NK-92 (cell line): ENCODE data around the gene STAMBP.
"Not testable (repeated sequence)": the region's sequence is repeated elsewhere in the genome, so short reads cannot be mapped to it uniquely, and the experiment has no call there.

Source experiments
- DNase-seq: peaks from one replicate; lab custom pipeline; 2025; ENCODE audit not compliant: unreplicated experiment; lab: John Stamatoyannopoulos, UW

The STAMBP gene

GRCh38 chr2:73828818-73829570 lies at the start of gene STAMBP:
Gene STAMBP (plus strand): TSS chr2:73828961. CDS start chr2:73830857, 1,896 bp downstream.
- peak; percentile 37 for DNase-seq

DNA sequence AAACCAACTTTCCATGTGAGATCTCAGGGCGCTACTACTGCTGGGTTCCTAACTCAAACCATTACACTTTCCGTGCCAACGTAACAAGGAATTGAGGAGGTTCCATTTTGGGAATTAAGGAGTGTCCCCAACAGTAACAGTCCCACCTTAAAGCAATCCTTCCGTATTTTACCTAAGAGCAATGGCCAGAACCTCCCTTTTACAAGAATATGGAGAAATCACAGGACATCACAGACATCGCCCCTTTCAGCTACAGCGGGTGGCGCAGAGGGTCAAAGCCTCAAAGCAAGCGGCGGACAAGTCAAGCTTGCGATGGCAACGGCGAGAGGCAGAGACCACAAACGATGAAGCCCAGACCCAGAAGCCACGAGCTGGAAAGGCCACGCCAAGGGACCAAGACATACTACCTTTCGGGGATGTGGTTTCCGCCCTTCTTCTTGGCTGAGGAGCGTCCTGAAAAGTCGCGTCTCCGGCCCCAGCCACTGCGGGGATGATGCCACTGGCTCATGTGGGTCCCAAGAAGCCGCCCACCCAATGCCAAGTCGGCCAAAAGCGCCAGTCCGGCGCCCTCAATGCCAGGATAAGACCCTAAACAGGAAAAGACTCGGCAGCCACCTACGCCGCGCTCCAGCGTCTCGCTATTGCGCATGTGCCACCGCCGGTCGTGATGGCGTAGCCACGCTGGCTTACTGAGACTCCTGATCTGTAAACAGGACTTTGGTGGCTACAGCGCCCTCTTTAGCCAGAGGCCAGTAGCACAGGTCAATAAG lies 49.1 kb upstream of the STAMBP start, which contains the start of gene DUSP11:
DUSP11 (minus strand) TSS at position 637 of the 770 bp plus-strand sequence; CDS start at position 508, 129 bp downstream.
- DNase-seq, result peak; percentile 74

- no peak for DNase-seq
Observed at GRCh38 chr2:73780237-73780582, 48.6 kb upstream of the STAMBP start.

DNA sequence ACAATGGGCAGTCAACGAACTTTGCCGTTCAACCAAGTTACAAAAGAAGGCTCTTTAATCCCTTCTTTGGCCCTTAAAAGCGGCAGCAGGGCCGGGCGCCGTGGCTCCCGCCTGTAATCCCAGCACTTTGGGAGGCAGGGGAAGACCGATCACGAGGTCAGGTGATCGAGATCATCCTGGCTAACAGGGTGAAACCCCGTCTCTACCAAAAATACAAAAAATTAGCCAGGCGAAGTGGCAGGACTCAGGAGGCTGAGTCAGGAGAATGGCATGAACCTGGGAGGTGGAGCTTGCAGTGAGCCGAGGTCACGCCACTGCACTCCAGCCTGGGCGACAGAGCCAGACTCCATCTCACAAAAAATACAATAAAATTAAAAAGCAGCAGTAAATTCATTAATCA lies 45.4 kb upstream of the STAMBP start:
- DNase-seq, result not testable (repeated sequence)

GRCh38 chr2:73783883-73784282 lies 44.9 kb upstream of the STAMBP start, which contains the start of gene C2orf78:
Gene C2orf78 (plus strand): TSS chr2:73784183. CDS start chr2:73784310, 127 bp downstream.
- not testable (repeated sequence) for DNase-seq

GRCh38 chr2:73811878-73812277 lies 16.9 kb upstream of the STAMBP start:
- no peak for DNase-seq

- DNase-seq, result no peak
Observed at GRCh38 chr2:73812635-73813034, 16.1 kb upstream of the STAMBP start.

DNA sequence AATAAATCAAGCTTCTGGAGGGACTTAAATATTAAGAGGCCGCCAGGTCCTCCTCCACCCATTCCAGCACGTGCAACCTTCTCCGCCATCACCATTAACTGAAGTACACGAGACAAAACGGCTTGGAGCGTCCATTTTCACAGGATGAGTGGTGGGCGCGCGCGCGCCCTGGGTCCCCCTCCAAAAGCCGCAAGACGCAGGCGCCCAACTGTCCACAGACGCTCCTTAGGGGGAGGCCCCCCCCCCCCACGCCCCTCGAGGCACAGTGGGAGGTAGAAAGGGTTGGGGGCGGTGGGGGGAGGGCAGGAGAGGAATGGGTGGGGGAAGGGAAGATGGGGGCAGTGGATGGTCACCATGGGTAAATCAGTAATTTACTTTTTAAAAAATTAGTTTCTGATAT lies 10.5 kb upstream of the STAMBP start:
- no peak for DNase-seq

DNA sequence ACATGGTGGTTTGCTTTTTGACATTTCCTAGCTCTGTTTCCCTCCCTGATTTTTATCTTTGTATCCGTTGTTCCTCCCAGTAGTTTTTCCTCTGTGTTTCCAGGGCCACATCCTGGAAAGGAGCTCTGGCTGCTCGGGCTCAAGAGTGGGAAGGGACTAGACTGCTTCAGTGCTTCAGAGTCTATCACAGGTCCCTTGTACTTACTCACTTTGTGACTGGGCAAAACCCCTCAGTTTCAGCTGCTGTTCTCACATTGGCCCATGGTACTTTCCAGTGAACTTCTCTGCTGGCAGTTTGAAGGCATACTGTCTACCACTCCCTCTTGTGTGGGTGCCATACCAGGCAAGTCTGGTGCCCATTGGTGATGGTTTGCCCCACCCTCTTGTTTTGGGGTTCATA lies 7.5 kb upstream of the STAMBP start:
- DNase-seq, result no peak

- no peak for DNase-seq
Observed at GRCh38 chr2:73821669-73822068, 7.1 kb upstream of the STAMBP start.

- DNase-seq, result no peak
Observed at GRCh38 chr2:73822276-73822675, 6.5 kb upstream of the STAMBP start.

DNA sequence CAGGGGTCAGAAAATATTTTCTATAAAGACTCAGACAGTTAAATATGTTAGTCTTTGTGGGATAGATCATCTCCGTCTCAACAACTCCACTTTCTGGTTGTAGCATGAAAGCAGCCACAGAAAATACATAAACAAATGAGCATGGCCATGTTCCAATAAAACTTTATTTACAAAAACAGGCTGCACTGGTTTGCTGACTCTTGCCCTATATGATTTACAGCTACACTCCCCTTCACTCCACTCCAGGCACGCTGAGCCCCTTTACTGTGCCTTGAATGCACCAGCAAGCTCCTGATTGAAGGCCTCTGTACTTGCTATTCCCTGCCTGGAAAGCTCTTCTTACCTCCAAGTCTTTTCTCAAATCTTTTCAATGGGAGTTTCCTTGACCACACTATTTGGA lies 5.8 kb upstream of the STAMBP start:
- no peak for DNase-seq

GRCh38 chr2:73823416-73823815 lies 5.3 kb upstream of the STAMBP start:
- DNase-seq, result no peak

GRCh38 chr2:73823916-73824523 lies 4.7 kb upstream of the STAMBP start:
- no peak for DNase-seq

- no peak for DNase-seq
Observed at GRCh38 chr2:73825408-73825807, 3.4 kb upstream of the STAMBP start.

GRCh38 chr2:73827018-73827417 lies 1.7 kb upstream of the STAMBP start:
- no peak for DNase-seq

DNA sequence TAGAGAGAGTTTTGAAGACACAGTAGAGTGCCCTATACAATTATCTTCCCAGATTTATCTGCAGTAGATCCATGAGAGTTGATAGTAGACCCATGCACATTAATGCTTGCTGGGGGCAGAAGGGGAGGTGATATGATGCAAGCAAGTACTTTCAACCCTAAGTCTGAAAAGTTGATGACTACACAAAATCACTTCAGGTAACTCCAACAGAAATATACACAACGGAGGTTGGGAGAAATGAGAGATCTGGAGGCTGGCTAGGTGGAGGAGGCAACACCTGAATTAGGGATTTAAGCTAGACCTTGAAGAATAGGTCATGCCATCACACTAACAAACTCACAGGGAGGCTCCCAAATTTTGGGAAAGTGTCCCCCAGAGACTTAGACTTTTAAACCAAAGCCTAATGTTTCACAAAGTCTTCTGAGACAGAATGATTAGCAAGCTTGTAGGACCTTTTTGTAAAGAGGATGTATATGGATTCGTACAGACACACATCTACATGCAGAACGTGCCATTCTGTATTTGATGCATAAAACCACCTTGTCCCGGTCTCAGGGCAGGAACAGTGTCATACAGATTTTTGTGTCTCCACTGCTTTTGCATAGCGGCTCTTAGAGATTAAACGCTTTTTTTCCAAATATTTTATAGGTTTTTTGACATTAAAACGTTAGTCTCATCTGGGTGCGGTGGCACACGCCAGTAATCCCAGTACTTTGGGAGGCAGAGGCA lies 937 bp upstream of the STAMBP start:
- no peak for DNase-seq

GRCh38 chr2:73828389-73828817 lies 358 bp upstream of the STAMBP start:
- no peak for DNase-seq

DNA sequence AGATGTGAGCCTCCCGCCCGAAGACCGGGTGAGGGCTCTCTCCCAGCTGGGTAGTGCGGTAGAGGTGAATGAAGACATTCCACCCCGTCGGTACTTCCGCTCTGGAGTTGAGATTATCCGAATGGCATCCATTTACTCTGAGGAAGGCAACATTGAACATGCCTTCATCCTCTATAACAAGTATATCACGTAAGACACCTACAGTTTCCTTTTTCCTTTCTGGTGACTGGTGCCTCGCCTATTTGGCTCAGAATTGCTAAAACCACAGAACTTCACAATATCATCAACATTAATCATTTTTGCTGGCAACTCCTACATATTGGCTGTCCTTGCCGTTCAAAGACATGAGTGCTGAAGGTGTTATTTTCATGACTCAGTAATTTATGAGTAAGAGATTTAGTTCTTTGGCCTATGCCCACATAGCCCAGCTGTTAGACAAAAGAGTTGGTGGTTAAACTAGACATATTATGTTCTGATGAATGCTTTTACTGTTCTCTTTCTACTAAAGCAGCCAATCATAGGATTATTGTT lies 2.2 kb downstream of the STAMBP start:
- no peak for DNase-seq

DNA sequence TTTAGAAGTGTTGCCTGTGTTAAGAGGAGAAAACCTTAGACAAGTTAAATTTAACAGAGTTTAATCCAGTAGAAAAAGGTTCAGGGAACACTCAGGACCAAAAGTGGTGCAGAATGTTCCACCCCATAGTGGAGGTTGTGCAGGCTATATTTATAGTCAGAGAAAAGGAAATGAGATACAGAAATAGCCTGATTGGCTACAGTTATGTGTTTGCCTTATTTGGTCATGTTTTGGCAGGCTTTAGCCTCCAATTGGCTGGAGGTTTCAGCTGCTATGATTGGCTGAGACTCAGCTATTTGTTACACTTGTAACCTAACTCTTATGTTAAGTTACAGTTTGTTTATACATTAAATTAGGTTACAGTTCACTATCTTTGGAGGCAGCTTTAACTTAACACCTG lies 4.2 kb downstream of the STAMBP start:
- no peak for DNase-seq
